Left ventricle myocardium inferior (tissue), 1 donor: ENCODE results near the gene CELA1. TPM values are rescaled to one million over a fixed set of nuclear protein-coding genes. Genes with fewer than 3 reads are reported as not detected.

Source experiments
- DNase-seq: peaks from one replicate; pipeline ENCODE4 v3.0.0-alpha.2; 2020
- H3K27ac ChIP-seq: fragments of 200-600 bp; replicated peaks from 2 replicates; pipeline ENCODE4 v1.8.0; 2021
- H3K27me3 ChIP-seq: fragments of 200-600 bp; 2 replicates; pipeline ENCODE4 v1.8.0; 2021; ENCODE audit warnings: low read depth
- H3K36me3 ChIP-seq: fragments of 200-600 bp; 2 replicates; pipeline ENCODE4 v1.8.0; 2021
- H3K4me1 ChIP-seq: fragments of 200-600 bp; 2 replicates; pipeline ENCODE4 v1.8.0; 2021
- H3K4me3 ChIP-seq: fragments of 200-600 bp; 2 replicates; pipeline ENCODE4 v1.8.0; 2021; ENCODE audit warnings: mild to moderate bottlenecking, moderate library complexity
- H3K9me3 ChIP-seq: fragments of 200-600 bp; replicated peaks from 2 replicates; pipeline ENCODE4 v1.8.0; 2021
- intact Hi-C: fragments of 100-400 bp; cut with micrococcal nuclease; formaldehyde crosslinking; loops from one replicate; pipeline ENCODE4 v1.11.0; 2022
- total RNA-seq: library from RNA; stranded (reverse); fragmentation: NEBNext Ultra II Directional; extraction: Animal tissue kit (Norgen Biotek cat#: 25700); gene quantifications from one replicate; pipeline ENCODE4 v1.2.1, GENCODE V29; 2021
- TF ChIP-seq, protein P1 (sequence below): fragments of 200-600 bp; IDR thresholded peaks from 2 replicates; pipeline ENCODE4 v1.8.0; 2021; ENCODE audit warnings: antibody characterized with exemption, mild to moderate bottlenecking, borderline replicate concordance
- donor health status: DM: no; HTN: yes; CAD: no; lungs with severe emphysema.

Gene CELA1
- total RNA-seq, 1 donor from 2014 or later: not detected

DNA sequence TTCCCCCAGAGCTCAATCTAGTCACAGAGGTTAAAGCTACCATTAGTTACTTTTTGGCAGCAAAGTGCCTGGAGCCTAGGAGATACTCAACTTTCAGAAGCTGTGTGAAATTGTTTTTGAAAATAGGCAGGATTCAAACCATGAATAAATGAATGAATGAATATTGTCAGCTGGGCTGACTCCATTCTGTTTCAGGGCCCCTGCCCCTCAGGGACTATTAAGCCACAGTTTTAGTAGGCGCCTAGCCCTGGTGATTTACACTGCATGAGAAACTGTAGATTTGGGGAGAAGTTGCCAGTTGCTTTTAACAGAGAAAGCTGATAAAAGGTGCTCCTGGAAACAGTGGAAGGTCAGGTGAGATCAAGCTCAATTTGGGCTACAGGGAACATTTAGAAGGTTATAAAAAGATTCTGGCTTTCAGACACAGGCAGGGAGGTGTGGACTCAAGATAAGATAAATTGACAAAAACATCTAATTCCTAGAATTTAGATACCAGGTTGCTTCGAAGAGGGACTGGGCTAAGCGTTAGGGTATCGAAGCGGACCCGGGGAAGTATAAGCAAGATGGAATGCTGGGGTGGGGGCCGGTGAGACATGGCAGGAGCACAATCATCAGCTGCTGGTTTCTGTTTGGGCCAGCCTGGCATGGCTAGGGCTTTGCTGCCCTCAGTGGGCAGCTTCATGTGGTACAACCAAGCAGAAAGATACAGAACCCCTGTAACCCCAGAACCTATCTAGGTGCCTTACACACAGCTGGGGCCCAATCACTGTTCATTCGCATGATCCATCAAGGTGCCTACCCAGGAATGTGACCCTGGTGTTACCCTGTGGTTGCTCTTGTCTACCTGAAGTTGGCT is 14.9 kb upstream of the CELA1 start:
- Histone ChIP-seq H3K27ac (no peak overlapping the region), H3K4me1 (no peaks in the 10 kb centered on the region), H3K36me3 (no peaks in the 10 kb centered on the region), H3K4me3 (no peak overlapping the region), H3K27me3 (no peaks in the 10 kb centered on the region), H3K9me3 (no peaks in the 10 kb centered on the region)
- DNase-seq: no peak
- TF ChIP-seq, protein P1, sequence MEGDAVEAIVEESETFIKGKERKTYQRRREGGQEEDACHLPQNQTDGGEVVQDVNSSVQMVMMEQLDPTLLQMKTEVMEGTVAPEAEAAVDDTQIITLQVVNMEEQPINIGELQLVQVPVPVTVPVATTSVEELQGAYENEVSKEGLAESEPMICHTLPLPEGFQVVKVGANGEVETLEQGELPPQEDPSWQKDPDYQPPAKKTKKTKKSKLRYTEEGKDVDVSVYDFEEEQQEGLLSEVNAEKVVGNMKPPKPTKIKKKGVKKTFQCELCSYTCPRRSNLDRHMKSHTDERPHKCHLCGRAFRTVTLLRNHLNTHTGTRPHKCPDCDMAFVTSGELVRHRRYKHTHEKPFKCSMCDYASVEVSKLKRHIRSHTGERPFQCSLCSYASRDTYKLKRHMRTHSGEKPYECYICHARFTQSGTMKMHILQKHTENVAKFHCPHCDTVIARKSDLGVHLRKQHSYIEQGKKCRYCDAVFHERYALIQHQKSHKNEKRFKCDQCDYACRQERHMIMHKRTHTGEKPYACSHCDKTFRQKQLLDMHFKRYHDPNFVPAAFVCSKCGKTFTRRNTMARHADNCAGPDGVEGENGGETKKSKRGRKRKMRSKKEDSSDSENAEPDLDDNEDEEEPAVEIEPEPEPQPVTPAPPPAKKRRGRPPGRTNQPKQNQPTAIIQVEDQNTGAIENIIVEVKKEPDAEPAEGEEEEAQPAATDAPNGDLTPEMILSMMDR: no peak
- intact Hi-C loops: no loop called here

DNA sequence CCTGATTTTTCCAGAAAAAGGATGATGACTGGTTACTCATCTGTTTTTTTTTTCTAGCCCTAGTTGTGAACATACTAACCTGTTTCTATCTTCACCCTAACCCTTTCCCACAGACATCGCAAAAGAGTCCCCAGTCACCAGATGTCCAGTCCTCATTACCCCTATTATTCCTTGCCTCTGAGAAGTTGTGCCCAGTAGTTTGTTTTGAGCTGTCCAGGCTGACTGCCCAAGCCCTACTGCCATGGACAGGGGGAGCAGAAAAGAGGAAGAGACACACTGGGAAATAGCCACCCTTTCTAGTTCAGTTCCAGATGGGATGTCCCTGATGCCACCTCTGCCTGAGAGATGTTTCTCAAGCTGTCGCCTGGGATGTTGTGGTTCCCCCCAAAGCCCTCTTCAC is 13.8 kb upstream of the CELA1 start:
- Histone ChIP-seq H3K36me3 (no peaks in the 10 kb centered on the region), H3K27me3 (no peaks in the 10 kb centered on the region), H3K9me3 (no peaks in the 10 kb centered on the region), H3K27ac (no peak overlapping the region), H3K4me1 (no peaks in the 10 kb centered on the region), H3K4me3 (no peak overlapping the region)
- no peak for DNase-seq
- intact Hi-C loops: no loop called here
- TF ChIP-seq, protein P1: no peak

DNA sequence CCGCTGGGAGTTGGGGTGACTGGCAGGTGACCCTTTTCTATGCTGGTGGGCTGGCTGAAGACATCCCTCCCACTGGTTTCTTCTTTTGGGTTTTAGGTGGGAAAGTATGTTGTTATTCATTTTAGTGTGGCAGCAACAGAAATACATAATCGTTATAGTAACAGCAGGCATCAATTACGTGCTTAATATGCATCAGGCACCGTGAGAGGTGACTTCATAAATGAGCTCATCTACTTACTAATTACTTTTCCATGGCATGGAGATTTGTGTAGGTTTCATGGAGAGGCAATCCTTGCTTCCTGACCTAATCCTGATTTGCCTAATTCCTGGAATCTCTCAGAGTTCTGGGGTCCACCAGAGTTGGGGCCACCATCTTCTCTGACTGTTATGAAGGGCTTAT is 13.4 kb upstream of the CELA1 start:
- H3K9me3 ChIP-seq: no peaks in the 10 kb centered on the region
- TF ChIP-seq, protein P1: no peak
- intact Hi-C loops: no loop called here
- H3K36me3 ChIP-seq: no peaks in the 10 kb centered on the region
- DNase-seq: no peak
- H3K27ac ChIP-seq: no peak overlapping the region
- no peaks in the 10 kb centered on the region for H3K27me3 ChIP-seq
- H3K4me1 ChIP-seq: no peaks in the 10 kb centered on the region
- no peak overlapping the region for H3K4me3 ChIP-seq

DNA sequence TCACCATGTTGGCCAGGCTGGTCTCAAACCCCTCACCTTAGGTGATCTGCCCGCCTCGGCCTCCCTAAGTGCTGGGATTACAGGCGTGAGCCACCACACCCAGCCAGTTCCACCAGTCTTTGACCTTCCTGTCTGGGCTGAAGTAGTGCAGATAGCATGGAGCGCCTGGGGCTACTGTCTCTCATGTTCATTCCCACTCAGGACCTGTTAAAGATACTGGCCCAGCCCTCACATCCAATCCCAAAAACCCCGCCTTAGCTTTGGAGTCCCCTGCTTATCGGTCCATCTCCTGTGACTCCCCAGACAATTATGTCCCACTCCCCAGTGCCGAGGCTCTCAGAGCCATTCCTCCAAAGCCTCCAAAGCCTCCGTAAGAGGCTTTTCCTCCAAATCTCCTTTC is 12.0 kb upstream of the CELA1 start:
- TF ChIP-seq, protein P1: no peak
- intact Hi-C loops: no loop called here
- no peaks in the 10 kb centered on the region for H3K9me3 ChIP-seq
- DNase-seq: no peak
- no peak overlapping the region for H3K27ac ChIP-seq
- no peak overlapping the region for H3K4me3 ChIP-seq
- no peaks in the 10 kb centered on the region for H3K4me1 ChIP-seq
- no peaks in the 10 kb centered on the region for H3K36me3 ChIP-seq
- peaks cover 6% of the 10 kb centered on the region for H3K27me3 ChIP-seq

DNA sequence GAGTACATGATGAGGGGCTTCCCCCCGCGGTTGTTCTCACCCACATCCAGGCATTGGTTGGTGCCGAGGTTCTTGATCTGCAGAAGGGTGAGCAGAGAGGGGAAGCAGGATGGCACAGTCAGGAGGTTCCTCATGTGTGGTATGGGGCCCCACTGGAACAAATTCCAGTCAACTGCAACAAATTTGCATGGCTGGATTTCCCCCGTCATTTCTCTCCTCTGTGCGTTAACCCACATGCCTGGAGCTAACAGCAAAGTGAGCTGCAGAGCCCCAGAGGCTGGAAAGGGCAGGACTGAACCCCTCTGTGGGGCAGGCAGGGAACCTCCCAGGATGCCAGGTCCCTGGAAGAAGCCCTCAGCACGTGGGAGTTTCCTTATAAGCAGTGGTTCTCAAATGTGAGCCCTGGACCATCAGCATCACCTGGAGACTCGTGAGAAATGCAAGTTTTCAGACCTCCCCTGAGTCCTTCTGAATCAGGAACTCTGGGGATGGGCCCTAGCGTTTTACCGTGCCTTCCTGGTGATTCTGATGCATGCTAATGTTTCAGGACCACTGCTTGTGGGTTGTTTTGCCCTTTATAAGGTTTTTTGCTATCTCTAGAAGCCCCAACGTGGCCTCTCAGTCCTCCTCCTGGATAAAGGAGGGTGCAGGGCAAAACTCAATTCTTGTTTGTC is 11.0 kb upstream of the CELA1 start:
- TF ChIP-seq, protein P1: no peak

More for the DNA sequence above, 11.0 kb upstream of the CELA1 start:
- no peak overlapping the region for H3K4me3 ChIP-seq
- H3K27ac ChIP-seq: no peak overlapping the region
- no peak for DNase-seq
- no peaks in the 10 kb centered on the region for H3K36me3 ChIP-seq
- no peaks in the 10 kb centered on the region for H3K9me3 ChIP-seq
- H3K27me3 ChIP-seq: peaks cover 7% of the 10 kb centered on the region
- intact Hi-C loops: no loop called here
- no peaks in the 10 kb centered on the region for H3K4me1 ChIP-seq
